HG03039 (cell line): ENCODE results near the gene MTMR12.

ENCODE experiments used
- ATAC-seq: cut with Tn5 transposase; IDR thresholded peaks from one replicate; pipeline ENCODE4 v1.9.1; 2021; ENCODE audit warnings: mild to moderate bottlenecking, moderate library complexity; ENCODE audit not compliant: unreplicated experiment

MTMR12 gene

DNA sequence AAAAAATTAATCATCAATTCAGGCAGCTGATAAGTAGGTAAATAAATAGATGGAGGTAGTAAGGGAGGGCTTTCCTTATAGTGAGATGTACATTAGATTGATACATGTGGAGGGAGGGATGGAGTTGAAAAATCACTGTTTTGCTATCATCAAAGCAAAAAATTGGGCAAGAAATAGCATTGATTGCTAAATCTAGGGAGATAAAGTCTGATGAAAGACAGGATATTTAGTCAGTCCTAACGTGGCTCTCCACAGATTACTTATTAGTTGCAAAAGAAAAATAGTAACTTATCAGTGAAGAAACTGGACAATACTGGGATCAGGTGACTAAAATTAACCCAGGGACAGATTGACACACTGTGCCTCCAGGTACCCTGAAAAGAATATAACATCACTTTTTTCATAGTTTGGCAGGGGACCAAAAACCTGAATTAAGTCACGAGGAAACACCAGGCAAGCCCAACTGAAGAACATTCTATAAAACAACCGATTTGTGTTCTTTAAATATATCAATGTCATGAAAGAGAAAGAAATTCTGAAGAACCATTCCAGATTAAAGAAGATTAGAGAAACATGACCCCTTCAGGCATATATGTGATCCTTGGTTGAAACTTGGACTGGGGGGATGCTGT, 111.5 kb downstream of the MTMR12 start:
- ATAC-seq, result no peak

DNA sequence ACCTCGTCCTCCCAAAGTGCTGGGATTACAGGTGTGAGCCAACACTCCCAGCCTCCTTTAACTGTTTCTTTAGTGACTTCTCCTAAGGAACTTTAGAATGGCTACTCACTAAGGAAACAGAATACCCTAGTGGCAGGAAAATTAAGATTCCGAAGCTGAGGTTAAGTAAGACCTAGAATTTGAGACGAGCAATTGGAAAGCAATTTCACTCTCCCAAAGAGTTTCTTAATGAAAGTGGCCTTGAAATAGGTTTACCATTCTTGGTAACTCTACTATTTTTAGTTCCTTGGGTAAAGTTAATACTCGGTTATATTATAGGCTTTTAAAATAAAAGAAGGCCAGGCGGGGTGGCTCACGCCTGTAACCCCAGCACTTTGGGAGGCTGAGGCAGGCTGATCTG, 115.7 kb downstream of the MTMR12 start:
- ATAC-seq, result no peak

GRCh38 chr5:32195265-32195664, 117.5 kb downstream of the MTMR12 start:
- ATAC-seq, result no peak

DNA sequence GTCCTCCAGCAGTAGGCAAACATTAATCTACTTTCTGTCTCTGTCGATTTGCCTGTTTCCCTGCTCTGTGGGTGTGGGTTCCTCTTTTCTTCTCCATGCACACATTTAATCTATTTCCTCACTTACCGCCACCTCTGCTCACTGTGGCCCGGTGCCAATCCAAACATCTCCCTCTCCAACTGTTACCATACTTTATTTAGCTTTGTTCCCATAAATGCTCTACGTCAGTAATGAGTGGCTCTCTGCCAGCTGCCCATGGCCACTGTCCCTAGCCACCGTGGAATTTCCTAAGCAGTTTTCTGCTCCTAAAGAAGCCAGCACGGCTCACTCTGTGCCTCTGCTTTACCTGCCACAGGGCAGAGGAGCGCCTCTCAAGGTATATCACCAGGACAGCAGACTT, 119.1 kb downstream of the MTMR12 start:
- peak; percentile 44 for ATAC-seq

- ATAC-seq, result no peak
Observed at GRCh38 chr5:32190095-32190494, 122.6 kb downstream of the MTMR12 start.

- no peak for ATAC-seq
Observed at GRCh38 chr5:32187675-32188074, 125.1 kb downstream of the MTMR12 start.

DNA sequence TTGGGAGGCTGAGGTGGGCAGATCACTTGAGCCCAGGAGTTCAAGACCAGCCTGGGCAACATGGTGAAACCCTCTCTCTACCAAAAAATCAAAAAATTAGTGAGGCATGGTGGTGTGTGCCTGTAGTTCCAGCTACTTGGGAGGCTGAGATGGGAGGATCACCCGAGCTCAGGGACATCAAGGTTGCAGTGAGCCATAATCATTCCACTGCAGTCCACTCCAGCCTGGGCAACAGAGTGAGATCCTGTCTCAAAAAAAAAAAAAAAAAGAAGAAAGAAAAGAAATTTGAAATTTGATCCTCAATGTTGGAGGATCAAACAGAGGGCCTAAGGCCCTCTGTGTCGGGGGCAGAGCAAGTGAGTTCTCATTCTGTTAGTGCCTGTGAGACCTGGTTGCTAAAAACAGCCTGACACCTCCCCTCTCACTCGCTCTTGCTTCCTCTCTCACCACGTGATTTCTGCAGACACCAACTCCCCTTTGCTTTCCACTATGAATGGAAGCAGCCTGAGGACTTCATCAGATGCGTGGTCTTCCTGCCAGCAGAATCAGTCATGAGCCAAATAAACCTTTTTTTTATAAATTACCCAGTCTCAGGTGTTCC, 130.2 kb downstream of the MTMR12 start:
- ATAC-seq, result peak; percentile 84
